H1 (cell line): ENCODE results near the gene ARHGEF18. TPM values are rescaled to one million over a fixed set of nuclear protein-coding genes. Genes with fewer than 3 reads are reported as not detected.

Source experiments
- CTCF ChIA-PET: fragments of 300-600 bp; sonication (Branson Sonifier 250); formaldehyde crosslinking; loops from one replicate; lab custom pipeline; 2021; ENCODE audit not compliant: partially characterized antibody; lab: Charles Lee
- POLR2A ChIA-PET: fragments of 300-600 bp; sonication (Branson Sonifier 250); formaldehyde crosslinking; loops from one replicate; lab custom pipeline; 2021; ENCODE audit warnings: inconsistent platforms; ENCODE audit not compliant: partially characterized antibody; lab: Charles Lee
- DNase-seq, 2 experiments: peaks; one replicate each; pipeline versions ENCODE4 v3.0.0 to v3.0.0-alpha.2; 2010 to 2022; ENCODE audit warnings: low spot score in 2 of 2, low read depth in 1 of 2, mixed read lengths in 1 of 2
- FAIRE-seq: peaks from 2 replicates; lab custom pipeline; 2011; peaks lifted over from hg19 to GRCh38; lab: Jason Lieb, UNC
- H2AFZ ChIP-seq: 2 replicates; pipeline ENCODE4 v1.8.1; 2012; ENCODE audit warnings: low read length, inconsistent platforms
- H2AK5ac ChIP-seq: 2 replicates; pipeline ENCODE4 v1.6.1; 2013; ENCODE audit warnings: low read depth, low read length
- H2BK120ac ChIP-seq: replicated peaks from 2 replicates; pipeline ENCODE3; 2013; ENCODE audit warnings: low read depth, low read length, inconsistent platforms
- H2BK12ac ChIP-seq: 2 replicates; pipeline ENCODE4 v1.6.1; 2013; ENCODE audit warnings: low read depth, low read length
- H2BK15ac ChIP-seq: 2 replicates; pipeline ENCODE4 v1.6.1; 2013; ENCODE audit warnings: low read length
- H2BK20ac ChIP-seq: 2 replicates; pipeline ENCODE4 v1.6.1; 2013; ENCODE audit warnings: low read length
- H2BK5ac ChIP-seq: 2 replicates; pipeline ENCODE4 v1.6.1; 2013; ENCODE audit warnings: low read depth, low read length
- H3K14ac ChIP-seq: 2 replicates; pipeline ENCODE4 v1.6.1; 2013; ENCODE audit warnings: inconsistent platforms; ENCODE audit not compliant: insufficient read length
- H3K18ac ChIP-seq: 2 replicates; pipeline ENCODE4 v1.6.1; 2013; ENCODE audit warnings: low read length; ENCODE audit errors: extremely low read depth
- H3K23ac ChIP-seq: 2 replicates; pipeline ENCODE4 v1.6.1; 2013; ENCODE audit warnings: inconsistent platforms; ENCODE audit not compliant: insufficient read length
- H3K23me2 ChIP-seq: 2 replicates; pipeline ENCODE4 v1.6.1; 2013; ENCODE audit warnings: low read depth, low read length
- H3K27ac ChIP-seq: 2 replicates; pipeline ENCODE4 v1.6.1; 2011; ENCODE audit warnings: low read depth, low read length, inconsistent platforms
- H3K27me3 ChIP-seq, 4 experiments: replicated peaks in 1 of 4; 1 replicate in 1 of 4; 2 replicates in 3 of 4; pipeline versions ENCODE4 v1.6.1 to v1.8.1; 2011 to 2013; ENCODE audit warnings: low read length in 3 of 4, mild to moderate bottlenecking in 3 of 4, inconsistent platforms in 2 of 4, mixed read lengths in 2 of 4, moderate library complexity in 1 of 4; ENCODE audit not compliant: control insufficient read depth in 3 of 4, insufficient read depth in 3 of 4; ENCODE audit errors: extremely low read depth in 1 of 4
- H3K36me3 ChIP-seq, 4 experiments: 2 replicates each; pipeline versions ENCODE4 v1.6.1 to v1.8.1; 2011 to 2013; ENCODE audit warnings: mild to moderate bottlenecking in 4 of 4, low read length in 3 of 4, moderate library complexity in 2 of 4, control low read depth in 1 of 4, inconsistent platforms in 1 of 4; ENCODE audit not compliant: insufficient read depth in 4 of 4, control insufficient read depth in 2 of 4
- H3K4ac ChIP-seq: replicated peaks from 2 replicates; pipeline ENCODE3; 2013; ENCODE audit warnings: low read length, low read depth, mixed read lengths, inconsistent platforms; ENCODE audit not compliant: insufficient read length
- H3K4me1 ChIP-seq, 4 experiments: replicated peaks in 1 of 4; 1 replicate in 1 of 4; 2 replicates in 3 of 4; pipeline versions ENCODE4 v1.6.1 to v1.8.1; 2011 to 2013; ENCODE audit warnings: low read length in 3 of 4, inconsistent platforms in 2 of 4, mixed read lengths in 1 of 4; ENCODE audit not compliant: insufficient read depth in 4 of 4, control insufficient read depth in 3 of 4
- H3K4me2 ChIP-seq, 2 experiments: 2 replicates each; pipeline versions ENCODE4 v1.6.1 to v1.8.1; 2011 to 2013; ENCODE audit warnings: low read depth in 2 of 2, low read length in 2 of 2, control low read depth in 1 of 2, inconsistent platforms in 1 of 2, mild to moderate bottlenecking in 1 of 2; ENCODE audit not compliant: insufficient read depth in 1 of 2
- H3K4me3 ChIP-seq, 4 experiments: fragments of 200-600, 300-600 bp in 1 of 4; sonication (generic), shearing (Covaris generic), sonication (Bioruptor Twin) in 1 of 4; 2 replicates each; pipeline versions ENCODE4 v1.5.1 to v1.8.1; 2011 to 2016; ENCODE audit warnings: low read length in 4 of 4, low read depth in 3 of 4, control low read depth in 2 of 4, inconsistent platforms in 2 of 4, mild to moderate bottlenecking in 2 of 4, mixed read lengths in 1 of 4, moderate library complexity in 1 of 4; ENCODE audit not compliant: insufficient read depth in 2 of 4; ENCODE audit errors: extremely low read depth in 1 of 4
- H3K56ac ChIP-seq: replicated peaks from 2 replicates; pipeline ENCODE3; 2013; ENCODE audit warnings: low read depth, mild to moderate bottlenecking, mixed read lengths, low read length, inconsistent platforms; ENCODE audit not compliant: insufficient read length
- H3K79me1 ChIP-seq: 2 replicates; pipeline ENCODE4 v1.6.1; 2013; ENCODE audit warnings: low read depth, low read length, control low read depth
- H3K79me2 ChIP-seq, 2 experiments: 2 replicates each; pipeline versions ENCODE4 v1.6.1 to v1.8.1; 2012 to 2013; ENCODE audit warnings: low read length in 2 of 2, mild to moderate bottlenecking in 2 of 2, inconsistent platforms in 1 of 2; ENCODE audit not compliant: insufficient read depth in 2 of 2, control insufficient read depth in 1 of 2
- H3K9ac ChIP-seq, 4 experiments: replicated peaks in 1 of 4; 1 replicate in 1 of 4; 2 replicates in 3 of 4; pipeline versions ENCODE4 v1.6.1 to v1.8.1; 2011 to 2013; ENCODE audit warnings: low read depth in 3 of 4, low read length in 3 of 4, control low read depth in 2 of 4, mild to moderate bottlenecking in 2 of 4, moderate library complexity in 2 of 4, inconsistent platforms in 1 of 4; ENCODE audit errors: extremely low read depth in 1 of 4
- H3K9me3 ChIP-seq, 2 experiments: 2 replicates each; pipeline versions ENCODE4 v1.6.1 to v1.8.1; 2012 to 2013; ENCODE audit warnings: mild to moderate bottlenecking in 2 of 2, moderate library complexity in 2 of 2, control low read depth in 1 of 2, inconsistent platforms in 1 of 2, low read depth in 1 of 2, low read length in 1 of 2, mixed read lengths in 1 of 2; ENCODE audit not compliant: insufficient read depth in 2 of 2
- H4K20me1 ChIP-seq, 2 experiments: replicated peaks in 1 of 2; 2 replicates each; pipeline versions ENCODE3 to v1.8.1; 2011 to 2013; ENCODE audit warnings: inconsistent platforms in 2 of 2, low read length in 2 of 2, mild to moderate bottlenecking in 1 of 2; ENCODE audit not compliant: insufficient read depth in 2 of 2, control insufficient read depth in 1 of 2
- H4K5ac ChIP-seq: 2 replicates; pipeline ENCODE4 v1.6.1; 2013; ENCODE audit warnings: low read length, low read depth, mixed read lengths, inconsistent platforms; ENCODE audit not compliant: insufficient read length
- H4K8ac ChIP-seq: 2 replicates; pipeline ENCODE4 v1.8.0; 2013; ENCODE audit warnings: mild to moderate bottlenecking, moderate library complexity, low read length, inconsistent platforms; ENCODE audit not compliant: insufficient read depth; ENCODE audit errors: extremely low read depth
- H4K91ac ChIP-seq: replicated peaks from 2 replicates; pipeline ENCODE3; 2013; ENCODE audit warnings: low read length, mixed read lengths, inconsistent platforms; ENCODE audit not compliant: insufficient read length
- BACH1 ChIP-seq: IDR thresholded peaks from 2 replicates; pipeline ENCODE4 v1.6.1; 2012; ENCODE audit warnings: low read length, improper control_type of control experiment
- CHD2 ChIP-seq: IDR thresholded peaks from 2 replicates; pipeline ENCODE4 v1.6.1; 2012; ENCODE audit warnings: low read length, improper control_type of control experiment
- EZH2 ChIP-seq: fragments of 200-600 bp; sonication (generic); IDR thresholded peaks from 2 replicates; pipeline ENCODE4 v1.7.1; 2012; ENCODE audit warnings: low read depth, mild to moderate bottlenecking, moderate library complexity, low read length, inconsistent platforms; ENCODE audit not compliant: severe bottlenecking
- MAFK ChIP-seq: IDR thresholded peaks from 2 replicates; pipeline ENCODE4 v1.6.1; 2012; ENCODE audit warnings: low read depth, mild to moderate bottlenecking, improper control_type of control experiment, low read length
- NRF1 ChIP-seq: IDR thresholded peaks from 2 replicates; pipeline ENCODE4 v1.6.1; 2011; ENCODE audit warnings: mild to moderate bottlenecking, low read depth, low read length, improper control_type of control experiment
- PHF8 ChIP-seq: fragments of 200-600 bp; sonication (generic); conservative IDR thresholded peaks from 2 replicates; pipeline ENCODE4 v1.7.1; 2012; ENCODE audit warnings: low read depth, mild to moderate bottlenecking, inconsistent platforms, low read length, moderate library complexity
- RBBP5 ChIP-seq: IDR thresholded peaks from 2 replicates; pipeline ENCODE4 v1.7.1; 2012; ENCODE audit warnings: low read depth, mild to moderate bottlenecking, inconsistent platforms, low read length, moderate library complexity, borderline replicate concordance
- TBP ChIP-seq: IDR thresholded peaks from 2 replicates; pipeline ENCODE4 v1.6.1; 2011; ENCODE audit warnings: low read depth, low read length, improper control_type of control experiment
- YY1 ChIP-seq: IDR thresholded peaks from 2 replicates; pipeline ENCODE4 v1.6.1; 2011; ENCODE audit warnings: low read depth, mild to moderate bottlenecking, low read length
- WGBS, 2 experiments: shearing (Covaris generic) in 1 of 2; methylation state at CpG; one replicate each; pipeline versions ENCODE4 v1.1.6 to v1.1.7; 2013 to 2015; ENCODE audit warnings: low lambda C conversion rate in 2 of 2, mixed read lengths in 2 of 2, inconsistent platforms in 1 of 2, low coverage in 1 of 2, missing lambda C conversion rate in 1 of 2; ENCODE audit not compliant: insufficient replicate concordance in 2 of 2, insufficient coverage in 1 of 2, insufficient read length in 1 of 2; ENCODE audit errors: extremely low coverage in 1 of 2, missing lambda C conversion rate in 1 of 2; 5-methylcytosine and 5-hydroxymethylcytosine counted together
- polyA plus RNA-seq, 7 experiments: library from polyadenylated mRNA; depleted of rRNA in 3 of 7; stranded (reverse) in 5 of 7; unstranded in 2 of 7; fragments of >200 nt in 5 of 7; fragments of 200-250 nt in 2 of 7; gene quantifications; 1 replicate in 5 of 7; 2 replicates in 1 of 7; 4 replicates in 1 of 7; pipeline versions ENCODE4 v1.2.1 to v1.2.3, GENCODE V29; 2011 to 2013; ENCODE audit warnings: missing spikeins in 2 of 7, mixed read lengths in 2 of 7
- total RNA-seq: library from RNA; stranded (reverse); fragmentation: NEBNext Ultra II Directional; extraction: Animal tissue kit (Norgen Biotek cat#: 25700); gene quantifications from 2 replicates; pipeline ENCODE4 v1.2.1, GENCODE V29; 2021

The ARHGEF18 gene
- total and polyA plus RNA-seq, 2 of the 8 experiments (the other 6 are each of a cell fraction or from before 2014, with no cell fraction given): 12.2 to 35.9 TPM

DNA sequence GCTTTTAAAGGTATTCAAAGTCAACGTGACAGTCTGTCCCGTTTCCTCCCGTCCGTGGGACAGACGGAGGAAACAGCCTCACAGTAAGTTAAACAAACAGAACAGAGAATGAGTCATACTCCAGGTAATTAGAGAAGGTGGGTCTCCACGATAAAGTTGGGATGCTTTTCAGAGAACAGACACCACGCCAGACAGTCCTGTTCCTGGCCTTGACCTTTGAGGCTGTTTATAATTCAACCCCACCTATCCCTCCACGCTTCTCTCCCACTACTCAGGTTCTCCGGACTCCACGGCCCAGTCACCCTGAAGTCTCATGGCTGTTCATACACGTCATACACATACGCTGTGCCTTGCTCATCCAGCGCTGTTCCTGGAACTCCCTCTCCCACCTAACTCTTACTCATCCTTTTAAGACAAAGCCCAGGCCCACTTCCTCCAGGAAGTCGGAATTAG lies 42.5 kb downstream of the ARHGEF18 start:
- Histone ChIP-seq H2BK20ac (no peak overlapping the region), H2BK5ac (0 out of 2 replicates have a peak overlapping the region, but pooled peaks have one; percentile 35), H3K23me2 (peaks cover 9% of the 10 kb centered on the region), H2BK15ac (peak overlapping the region; percentile 96; the same call in 1 of the 2 replicates), H4K91ac (no peak overlapping the region), H4K20me1 (no peaks in the 10 kb centered on the region), H3K4me1 (peaks cover 0 to 3% (median 3%) of the 10 kb centered on the region in 4 experiments; a peak in 3 of 7 replicates), H3K79me1 (no peaks in the 10 kb centered on the region), H3K79me2 (peaks cover 4 to 11% of the 10 kb centered on the region in 2 experiments), H3K27ac (no peak overlapping the region; the same call in 1 of the 2 replicates), H3K36me3 (no peaks in the 10 kb centered on the region), H3K9ac (no peak overlapping the region), H4K8ac (no peak overlapping the region), H2AK5ac (no peak overlapping the region), H2BK12ac (0 out of 2 replicates have a peak overlapping the region, but pooled peaks have one; percentile 14), H3K23ac (no peak overlapping the region), H3K9me3 (no peaks in the 10 kb centered on the region), H3K27me3 (0 out of 7 replicates have a peak, but pooled peaks cover 0 to 1% (median 0%) of the 10 kb centered on the region in 4 experiments), H3K4me3 (no peak overlapping the region), H3K14ac (no peak overlapping the region), H3K4ac (no peak overlapping the region), H3K18ac (no peak overlapping the region), H3K56ac (no peak overlapping the region), H2BK120ac (no peak overlapping the region), H4K5ac (no peak overlapping the region), H3K4me2 (no peak overlapping the region), H2AFZ (no peak overlapping the region)
- WGBS, 2 experiments: 85% methylated on average over 14 of the region's 14 CpGs; no CpG with 5 or more reads in 1 of the 2 experiments
- CTCF ChIA-PET: interaction anchor here (1.6 to 4.0 kb wide), 3 partner anchors 9 to 37 kb away, joined by 7 to 13 read pairs (median 8); no protein-coding TSS in a partner anchor
- no peak for TF ChIP-seq YY1
- no peak for TF ChIP-seq MAFK
- TF ChIP-seq TBP: no peak
- no peak for TF ChIP-seq CHD2
- TF ChIP-seq NRF1: no peak
- no peak for TF ChIP-seq BACH1
- TF ChIP-seq EZH2: no peak
- TF ChIP-seq RBBP5: no peak
- TF ChIP-seq PHF8: no peak
- FAIRE-seq (no peak), DNase-seq (no peak)
- POLR2A ChIA-PET: interaction anchor here (1.1 kb wide), 1 partner anchor 11 kb away, joined by 3 read pairs; no protein-coding TSS in a partner anchor
